ENCODE data around the gene RCHY1.
"Not testable (repeated sequence)": the region's sequence is repeated elsewhere in the genome, so short reads cannot be mapped to it uniquely, and the experiment has no call there.

The RCHY1 gene

GRCh38 chr4:75514131-75514948 lies at the start of gene RCHY1, which contains the start of gene THAP6:
Gene RCHY1 (minus strand): TSS chr4:75514403. CDS start chr4:75514286, 117 bp downstream.
Gene THAP6 (plus strand): TSS chr4:75514473. CDS start chr4:75515453, 980 bp downstream.
- DNase-seq = peak; percentile 99

- DNase-seq = no peak
These were observed 47.6 kb upstream of the RCHY1 start for GRCh38 chr4:75561789-75562188.

- DNase-seq = no peak
These were observed 43.5 kb upstream of the RCHY1 start for GRCh38 chr4:75557696-75558095.

DNA sequence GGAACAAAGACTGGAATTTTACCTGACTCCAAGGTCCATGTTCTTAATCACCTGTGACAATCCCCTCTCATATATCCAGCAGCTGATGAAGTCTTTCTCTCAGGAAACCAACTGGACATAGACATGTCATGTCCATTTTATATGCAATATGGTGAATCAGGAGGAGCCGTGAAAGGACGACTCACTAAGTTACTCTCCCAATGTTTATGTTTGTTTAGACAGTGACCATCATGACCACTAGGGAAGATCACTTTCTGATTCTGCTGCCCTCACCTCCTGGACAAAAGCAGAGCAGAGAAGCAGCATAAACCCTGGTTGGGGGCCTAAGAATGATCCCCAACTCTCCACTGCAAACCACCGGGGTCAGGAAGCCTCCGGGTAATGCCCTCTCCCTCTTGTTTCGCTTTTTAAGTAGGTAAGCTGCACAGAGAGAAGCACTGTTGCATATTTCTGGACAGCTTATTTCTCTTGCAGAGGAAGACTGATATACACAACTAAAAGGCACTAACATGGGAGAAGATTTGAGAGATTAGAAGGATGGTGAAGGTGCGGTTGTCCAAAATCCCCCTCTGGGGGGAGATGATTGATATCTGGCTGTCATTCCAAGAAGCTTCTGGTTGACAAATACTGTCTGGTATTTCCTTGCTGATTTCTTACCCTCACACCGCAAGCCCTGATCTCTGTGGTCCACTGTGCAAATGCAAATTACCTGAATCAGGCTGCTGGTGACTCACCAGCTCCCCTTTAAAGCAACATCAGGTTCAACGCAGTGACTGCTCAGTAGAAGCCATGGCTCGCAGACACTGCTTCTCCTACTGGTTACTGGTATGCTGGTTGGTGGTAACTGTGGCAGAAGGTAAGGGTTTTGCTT lies 41.3 kb upstream of the RCHY1 start, which contains the start of gene ODAPH:
Gene ODAPH, plus strand, starts transcription at position 773 of the 871 bp plus-strand sequence. Its CDS starts 17 bp downstream, at position 790.
- DNase-seq = no peak

GRCh38 chr4:75552452-75552851 lies 38.2 kb upstream of the RCHY1 start:
- no peak for DNase-seq

DNA sequence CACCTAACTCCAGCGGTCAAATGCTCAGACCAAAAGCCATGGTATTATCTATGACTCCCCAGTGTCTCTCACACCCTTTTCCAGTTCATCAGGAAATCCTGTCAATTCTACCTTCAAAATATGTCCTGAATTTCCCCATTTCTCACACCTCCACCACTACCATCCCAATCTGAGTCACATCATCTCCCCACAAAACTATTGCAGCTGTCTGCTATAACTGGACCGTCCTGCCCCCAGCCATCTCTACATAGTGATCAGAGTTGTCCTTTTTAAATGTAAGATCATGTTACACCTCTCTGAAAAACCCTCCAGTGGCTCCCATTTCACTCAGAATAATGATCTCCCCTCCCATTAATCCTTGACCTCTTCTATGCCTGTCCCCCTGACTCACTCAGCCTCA lies 34.8 kb upstream of the RCHY1 start:
- DNase-seq = no peak

DNA sequence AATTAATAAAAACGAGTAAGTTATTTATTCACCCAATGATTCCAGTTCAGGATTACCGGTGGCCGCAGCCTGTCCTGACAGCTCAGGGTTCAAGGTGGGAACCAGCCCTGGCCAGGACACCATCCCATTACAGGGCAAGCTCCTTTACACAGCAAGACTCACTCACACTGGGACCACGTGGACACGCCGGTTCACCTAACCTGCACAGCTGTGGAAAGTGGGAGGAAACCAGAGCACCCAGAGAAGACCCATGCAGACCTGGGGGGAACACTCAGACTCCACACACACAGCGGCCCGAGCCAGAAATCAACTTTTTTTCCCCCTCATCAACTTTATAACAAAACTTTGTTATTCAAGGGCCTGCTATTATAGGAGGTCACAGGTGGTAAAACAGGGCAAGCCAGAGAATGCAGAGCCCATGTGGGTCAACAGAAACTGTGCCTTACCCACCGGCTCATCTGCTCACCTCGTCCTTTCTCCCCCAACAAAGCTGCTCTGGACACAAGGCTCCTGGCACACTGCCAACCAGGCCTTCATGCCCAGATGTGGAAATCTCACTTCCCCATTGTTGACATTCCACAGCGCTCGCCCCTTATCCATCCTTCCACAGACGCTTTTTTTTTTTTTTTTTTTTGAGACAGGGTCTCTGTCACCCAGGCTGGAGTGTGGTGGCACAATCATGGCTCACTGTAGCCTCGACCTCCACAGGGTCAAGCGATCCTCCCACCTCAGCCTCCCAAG lies 33.6 kb upstream of the RCHY1 start:
- no peak for DNase-seq

DNA sequence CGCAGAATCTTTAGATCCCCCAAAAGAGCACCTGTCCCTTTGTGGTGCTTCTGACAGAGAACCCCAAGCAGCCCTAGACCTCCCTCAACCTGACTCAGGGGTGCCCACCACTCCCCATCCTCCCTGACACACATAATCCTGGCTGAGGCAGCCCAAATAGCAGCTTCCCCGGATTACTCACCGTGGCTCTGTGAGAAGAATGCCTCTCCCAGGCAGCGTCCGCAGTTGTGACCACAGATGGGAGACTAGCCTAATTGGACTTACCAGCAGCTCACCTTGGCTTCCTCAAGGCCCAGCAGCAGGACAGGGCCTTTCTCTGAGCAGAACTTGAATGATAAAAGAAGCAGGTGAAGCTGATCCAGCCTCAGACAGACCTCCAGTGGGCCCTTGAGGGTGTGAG lies 31.3 kb upstream of the RCHY1 start:
- no peak for DNase-seq

DNA sequence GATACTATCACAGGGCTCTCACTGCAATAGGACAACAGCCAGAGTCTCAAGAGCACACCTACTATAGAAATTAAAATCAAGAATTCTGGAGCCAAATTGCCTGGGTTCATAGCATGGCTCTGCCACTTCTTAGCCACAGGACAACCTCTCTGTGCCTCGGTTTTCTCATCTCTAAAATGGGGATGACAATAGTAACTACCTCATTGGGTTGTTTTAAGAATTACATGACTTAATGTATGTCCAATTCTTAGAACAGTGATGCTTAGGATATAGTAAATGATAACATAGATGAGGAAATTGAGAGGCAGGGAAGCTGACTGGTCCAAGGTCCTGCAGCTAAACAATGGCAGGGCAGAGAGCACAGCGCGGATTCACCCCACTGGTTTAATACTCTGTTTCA lies 30.7 kb upstream of the RCHY1 start:
- DNase-seq = no peak

DNA sequence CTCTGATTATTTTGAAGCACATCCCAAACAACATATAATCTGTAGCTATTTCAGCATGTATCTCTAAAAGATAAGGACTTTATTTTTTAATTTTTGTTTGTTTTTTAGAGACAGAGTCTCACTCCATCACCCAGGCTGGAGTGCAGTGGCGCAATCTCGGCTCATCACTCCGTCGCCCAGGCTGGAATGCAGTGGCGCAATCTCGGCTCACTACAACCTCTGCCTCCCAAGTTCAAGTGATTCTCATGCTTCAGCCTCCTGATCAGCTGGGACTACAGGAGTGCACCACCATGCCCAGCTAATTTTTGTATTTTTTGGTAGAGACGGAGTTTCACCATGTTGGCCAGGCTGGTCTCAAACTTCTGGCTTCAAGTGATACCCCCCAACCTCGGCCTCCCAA lies 30.0 kb upstream of the RCHY1 start:
- DNase-seq = not testable (repeated sequence)

- no peak for DNase-seq
These were observed 28.6 kb upstream of the RCHY1 start for GRCh38 chr4:75542824-75543223.

GRCh38 chr4:75537308-75537707 lies 23.1 kb upstream of the RCHY1 start:
- DNase-seq = not testable (repeated sequence)

- DNase-seq = not testable (repeated sequence)
These were observed 19.7 kb upstream of the RCHY1 start for GRCh38 chr4:75533926-75534325.

- not testable (repeated sequence) for DNase-seq
These were observed 19.2 kb upstream of the RCHY1 start for GRCh38 chr4:75533339-75533887.

- not testable (repeated sequence) for DNase-seq
These were observed 17.4 kb upstream of the RCHY1 start for GRCh38 chr4:75531536-75532143.

DNA sequence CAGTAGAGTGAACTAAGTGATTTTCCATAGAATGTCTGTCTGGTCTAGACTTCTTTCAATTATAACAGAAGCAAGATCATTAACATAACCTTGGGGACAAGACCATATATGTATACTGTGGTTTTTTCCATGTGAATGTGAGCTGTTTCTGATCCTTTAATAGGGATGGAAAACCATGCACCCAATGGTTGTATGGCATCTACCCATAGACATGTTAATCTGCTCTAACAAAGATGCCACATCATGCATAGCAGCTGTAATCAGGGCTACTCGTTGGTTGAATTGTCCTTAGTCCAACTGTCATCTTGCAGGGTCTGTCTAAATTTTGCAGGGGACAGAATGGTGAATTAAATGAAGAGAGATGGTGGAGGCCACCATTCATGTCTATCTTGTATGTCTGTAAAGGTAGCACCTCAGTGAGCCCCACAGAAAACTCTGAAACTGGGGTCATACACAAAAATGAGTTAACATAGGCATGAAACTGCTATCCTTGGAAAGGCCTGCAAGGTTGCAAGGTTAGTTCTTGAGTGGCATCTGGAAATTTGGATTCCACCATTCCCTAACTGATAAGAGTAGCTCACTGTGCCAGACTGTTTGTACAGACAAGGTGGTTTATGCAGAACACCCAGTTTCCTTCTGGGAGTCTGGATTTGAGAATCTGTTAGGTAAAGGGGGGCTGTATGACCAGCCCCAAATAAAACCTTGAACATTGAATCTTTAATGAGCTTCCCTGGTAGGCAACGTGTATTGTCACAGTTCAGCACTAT lies 16.5 kb upstream of the RCHY1 start:
- no peak for DNase-seq

DNA sequence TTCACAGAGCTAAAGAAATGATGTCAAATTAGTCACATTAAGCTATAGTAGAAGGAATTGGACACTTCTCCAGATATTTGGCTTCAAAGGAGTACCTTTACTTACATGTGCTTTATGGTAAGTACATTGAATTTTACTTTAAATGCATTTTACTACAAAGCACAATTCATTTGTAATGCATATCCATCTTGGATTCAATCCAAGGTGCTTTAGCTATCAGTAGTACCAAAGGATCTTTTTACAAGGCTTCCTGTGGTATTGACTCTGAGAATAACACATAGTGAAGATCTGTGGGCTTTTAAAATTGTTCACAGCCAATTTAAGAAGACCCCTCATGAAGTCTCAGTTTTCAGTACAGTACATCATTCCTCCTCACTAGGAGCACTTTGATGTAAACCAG lies 13.3 kb upstream of the RCHY1 start:
- DNase-seq = no peak

DNA sequence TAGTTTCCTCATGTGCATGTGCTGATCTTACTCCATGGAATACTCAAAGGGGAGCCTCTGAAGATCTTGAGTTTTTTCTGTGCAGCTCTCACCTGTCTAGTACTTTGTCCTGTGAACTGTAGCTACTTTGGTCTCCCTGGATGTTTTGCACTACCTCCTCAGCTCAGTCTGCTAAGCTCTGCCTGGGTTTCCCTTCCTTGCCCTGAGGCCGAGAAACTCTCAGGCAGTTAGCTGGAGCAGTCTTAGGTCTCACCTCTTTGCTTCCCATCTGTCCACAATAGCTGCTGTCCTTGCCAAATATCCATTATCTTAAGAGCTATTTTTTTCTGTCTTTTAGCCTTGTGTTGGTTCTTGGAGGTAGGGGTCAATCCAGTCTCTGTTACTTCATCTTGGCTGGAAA lies 11.7 kb upstream of the RCHY1 start:
- no peak for DNase-seq

DNA sequence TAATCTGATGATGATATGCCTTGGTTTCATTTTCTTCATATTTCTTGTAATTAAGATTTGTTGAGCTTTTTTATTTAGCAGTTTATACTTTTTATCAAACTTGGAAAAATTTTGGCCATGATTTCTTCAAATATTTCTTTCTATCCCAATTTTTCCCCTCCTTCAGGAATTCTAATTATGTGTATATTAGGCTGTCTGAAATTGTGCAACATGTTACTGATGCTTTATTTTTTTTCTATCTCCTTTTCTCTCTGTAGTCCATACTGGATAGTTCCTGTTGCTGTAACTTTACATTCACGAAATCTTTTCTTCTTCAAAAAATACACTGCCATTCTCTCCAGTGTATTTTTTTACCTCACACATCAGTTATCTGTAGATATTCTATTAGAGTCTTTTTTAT lies 10.9 kb upstream of the RCHY1 start:
- no peak for DNase-seq

GRCh38 chr4:75519452-75519851 lies 5.2 kb upstream of the RCHY1 start:
- not testable (repeated sequence) for DNase-seq

DNA sequence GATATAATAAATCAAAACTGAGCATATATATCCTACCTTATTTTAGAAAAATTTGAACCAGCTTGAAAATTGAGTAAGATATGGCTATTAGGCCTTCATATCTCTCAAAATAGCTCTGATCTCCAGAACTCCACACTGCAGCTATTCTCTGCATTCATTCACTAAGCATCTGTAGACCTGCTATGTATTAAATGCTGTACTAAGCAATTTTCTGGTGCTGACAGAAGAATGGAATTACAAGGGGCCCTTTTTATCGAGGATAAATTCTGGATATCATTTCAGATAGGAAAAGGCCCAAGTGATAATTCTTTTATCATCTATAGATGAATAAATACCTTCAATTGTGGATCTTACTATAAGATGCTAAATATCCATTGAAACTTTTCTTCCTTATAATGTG lies 1.9 kb upstream of the RCHY1 start:
- no peak for DNase-seq

All from NCI-H1092 treated with DMSO at 0.1 percent for 48 hours (cell line).